K562 (cell line): ENCODE results near the gene CLIC5.

Source experiments
- ASH1L ChIP-seq: fragments of 450-650 bp; IDR thresholded peaks from 2 replicates; pipeline ENCODE4 v1.6.1; 2018; ENCODE audit warnings: borderline replicate concordance, mild to moderate bottlenecking, low read depth; ENCODE audit not compliant: partially characterized antibody
- CEBPB ChIP-seq: fragments of 450-650 bp; IDR thresholded peaks from 2 replicates; pipeline ENCODE4 v1.6.1; 2016; ENCODE audit warnings: missing genetic modification characterization, missing compliant biosample characterization
- DLX4 ChIP-seq: fragments of 250-450 bp; sonication (Bioruptor Pico); IDR thresholded peaks from 2 replicates; pipeline ENCODE4 v1.6.1; 2021; ENCODE audit warnings: mild to moderate bottlenecking
- FOXA1 ChIP-seq: fragments of 450-650 bp; IDR thresholded peaks from 2 replicates; pipeline ENCODE4 v1.6.1; 2016; ENCODE audit warnings: mild to moderate bottlenecking, borderline replicate concordance
- MAZ ChIP-seq, 2 experiments: fragments of 450-650 bp in 1 of 2; sonication (generic) in 1 of 2; formaldehyde crosslinking; IDR thresholded peaks in 1 of 2; conservative IDR thresholded peaks in 1 of 2; 2 replicates each; pipeline versions ENCODE4 v1.4.0 to v1.5.0; 2020; ENCODE audit warnings: mild to moderate bottlenecking in 1 of 2, missing genetic modification reagents in 1 of 2
- NFIX ChIP-seq: fragments of 250-450 bp; sonication (Bioruptor Pico); IDR thresholded peaks from 2 replicates; pipeline ENCODE4 v1.4.0; 2020; ENCODE audit warnings: low read depth, mild to moderate bottlenecking, moderate library complexity
- NR2F6 ChIP-seq: fragments of 450-650 bp; formaldehyde crosslinking; IDR thresholded peaks from 2 replicates; pipeline ENCODE4 v1.4.0; 2020; ENCODE audit warnings: mild to moderate bottlenecking
- POLR2A ChIP-seq: fragments of 450-650 bp; conservative IDR thresholded peaks from 2 replicates; pipeline ENCODE4 v1.6.1; 2016
- SAFB ChIP-seq: fragments of 200-400 bp; formaldehyde crosslinking; IDR thresholded peaks from 2 replicates; pipeline ENCODE4 v1.6.1; 2017; ENCODE audit warnings: low read depth, low read length, borderline replicate concordance
- TF ChIP-seq, protein P1 (sequence below), 3 experiments: IDR thresholded peaks in 2 of 3; conservative IDR thresholded peaks in 1 of 3; 2 replicates each; pipeline ENCODE4 v1.5.1; 2011 to 2012; ENCODE audit warnings: low read length in 3 of 3, mild to moderate bottlenecking in 3 of 3, control low read depth in 2 of 3, improper control_type of control experiment in 1 of 3, inconsistent platforms in 1 of 3, low read depth in 1 of 3, mixed read lengths in 1 of 3, moderate library complexity in 1 of 3; ENCODE audit not compliant: insufficient read depth in 2 of 3

- TF ChIP-seq DLX4 (CRISPR knock-in tag) (no peak), NFIX (no peak), CEBPB (tag) (no peak), MAZ (CRISPR knock-in tag; conservative IDR thresholded peaks at IDR 0.05 in 1 of 2, IDR thresholded peaks at IDR 0.05 in 1 of 2) (no peak), POLR2A (no peak), SAFB (no peak), NR2F6 (no peak), FOXA1 (no peak), ASH1L (no peak)
- TF ChIP-seq, protein P1, sequence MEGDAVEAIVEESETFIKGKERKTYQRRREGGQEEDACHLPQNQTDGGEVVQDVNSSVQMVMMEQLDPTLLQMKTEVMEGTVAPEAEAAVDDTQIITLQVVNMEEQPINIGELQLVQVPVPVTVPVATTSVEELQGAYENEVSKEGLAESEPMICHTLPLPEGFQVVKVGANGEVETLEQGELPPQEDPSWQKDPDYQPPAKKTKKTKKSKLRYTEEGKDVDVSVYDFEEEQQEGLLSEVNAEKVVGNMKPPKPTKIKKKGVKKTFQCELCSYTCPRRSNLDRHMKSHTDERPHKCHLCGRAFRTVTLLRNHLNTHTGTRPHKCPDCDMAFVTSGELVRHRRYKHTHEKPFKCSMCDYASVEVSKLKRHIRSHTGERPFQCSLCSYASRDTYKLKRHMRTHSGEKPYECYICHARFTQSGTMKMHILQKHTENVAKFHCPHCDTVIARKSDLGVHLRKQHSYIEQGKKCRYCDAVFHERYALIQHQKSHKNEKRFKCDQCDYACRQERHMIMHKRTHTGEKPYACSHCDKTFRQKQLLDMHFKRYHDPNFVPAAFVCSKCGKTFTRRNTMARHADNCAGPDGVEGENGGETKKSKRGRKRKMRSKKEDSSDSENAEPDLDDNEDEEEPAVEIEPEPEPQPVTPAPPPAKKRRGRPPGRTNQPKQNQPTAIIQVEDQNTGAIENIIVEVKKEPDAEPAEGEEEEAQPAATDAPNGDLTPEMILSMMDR (IDR thresholded peaks at IDR 0.05 in 2 of 3, conservative IDR thresholded peaks at IDR 0.05 in 1 of 3; ENCODE audit: insufficient read depth in 2 of 3, low read depth in 1 of 3, low read length in 3 of 3) = no peak
Observed at GRCh38 chr6:45955597-45955996, 60.1 kb downstream of the CLIC5 start.
